ENCODE data around the gene SH3TC2. TPM values are rescaled to one million over a fixed set of nuclear protein-coding genes. Genes with fewer than 3 reads are reported as not detected.
A peak's percentile ranks its signal among the peaks of the same experiment; 100 is the strongest.

SH3TC2 gene
- total and polyA plus RNA-seq, 4 donors = 0.28 to 3.3 (median 0.64) TPM

DNA sequence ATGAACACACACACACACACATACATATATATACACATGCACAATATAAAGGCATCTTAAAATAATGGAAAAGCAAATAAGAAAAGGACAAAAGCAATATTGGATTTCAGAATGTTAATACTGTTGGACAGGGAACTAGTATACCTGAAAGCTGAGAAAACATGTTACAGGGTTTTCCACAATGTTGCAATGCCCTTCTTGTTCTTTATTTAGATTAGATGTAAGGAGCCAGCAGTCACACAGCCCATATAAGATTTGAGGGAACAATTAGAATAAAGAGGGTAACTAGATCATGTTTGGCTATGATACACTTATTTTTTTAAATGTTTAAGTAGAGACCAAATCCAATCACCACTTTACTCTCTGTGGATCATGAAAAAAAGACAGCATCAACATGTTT lies 61.7 kb downstream of the SH3TC2 start:
- H3K9ac ChIP-seq (ENCODE audit: insufficient read depth in 1 of 2, low read length in 2 of 2) = no peak overlapping the region
- H3K27ac ChIP-seq (ENCODE audit: low read depth in 1 of 2, low read length in 1 of 2) = no peak overlapping the region
- TF ChIP-seq CTCF (IDR thresholded peaks at IDR 0.05; ENCODE audit: control extremely low read depth, extremely low read depth) = no peak
- ATAC-seq (ENCODE audit: insufficient read depth, low FRiP score) (no peak), DNase-seq (no peak)
- H3K4me3 ChIP-seq = no peak overlapping the region
- no peaks in the 10 kb centered on the region for H3K36me3 ChIP-seq (ENCODE audit: control insufficient read depth in 4 of 4, insufficient read depth in 4 of 4, low read length in 4 of 4)
- no peaks in the 10 kb centered on the region for H3K27me3 ChIP-seq (ENCODE audit: control insufficient read depth in 3 of 3, insufficient read depth in 3 of 3, low read length in 2 of 3)
- H3K9me3 ChIP-seq (ENCODE audit: control insufficient read depth in 4 of 4, insufficient read depth in 3 of 4, low read length in 3 of 4) = no peaks in the 10 kb centered on the region
- peaks cover 0 to 10% (median 5%) of the 10 kb centered on the region in 5 donors for H3K4me1 ChIP-seq (ENCODE audit: control insufficient read depth in 5 of 5, insufficient read depth in 5 of 5, low read length in 5 of 5)

DNA sequence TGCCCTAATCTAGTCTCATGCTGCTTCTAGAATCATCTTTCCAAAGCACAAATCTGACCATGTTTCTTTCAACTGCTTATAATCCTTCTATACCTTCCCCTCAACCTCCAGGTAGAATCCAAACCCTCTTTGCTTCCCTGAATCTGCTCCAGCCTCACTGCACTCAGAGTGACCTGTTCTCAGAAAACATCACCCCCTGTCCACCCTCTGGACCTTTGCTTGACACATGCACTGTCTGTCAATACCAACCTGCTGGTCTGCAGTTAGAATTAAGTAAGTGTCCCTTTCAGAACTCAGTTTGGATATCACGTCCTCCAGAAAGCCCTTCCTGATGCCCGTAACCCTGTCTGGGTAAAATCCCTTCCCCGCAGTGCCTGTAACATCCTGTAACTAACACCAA lies 63.1 kb downstream of the SH3TC2 start:
- no peak for TF ChIP-seq CTCF (IDR thresholded peaks at IDR 0.05; ENCODE audit: control extremely low read depth, extremely low read depth)
- Histone ChIP-seq H3K27me3 (ENCODE audit: control insufficient read depth in 3 of 3, insufficient read depth in 3 of 3, low read length in 2 of 3) (no peaks in the 10 kb centered on the region), H3K9ac (ENCODE audit: insufficient read depth in 1 of 2, low read length in 2 of 2) (no peak overlapping the region), H3K4me3 (no peak overlapping the region), H3K4me1 (ENCODE audit: control insufficient read depth in 5 of 5, insufficient read depth in 5 of 5, low read length in 5 of 5) (peaks cover 0 to 8% (median 5%) of the 10 kb centered on the region in 5 donors), H3K36me3 (ENCODE audit: control insufficient read depth in 4 of 4, insufficient read depth in 4 of 4, low read length in 4 of 4) (no peaks in the 10 kb centered on the region), H3K27ac (ENCODE audit: low read depth in 1 of 2, low read length in 1 of 2) (no peak overlapping the region), H3K9me3 (ENCODE audit: control insufficient read depth in 4 of 4, insufficient read depth in 3 of 4, low read length in 3 of 4) (no peaks in the 10 kb centered on the region)
- DNase-seq = no peak
- 74% methylated on average over 3 of the region's 3 CpGs for WGBS, 2 donors
- ATAC-seq (ENCODE audit: insufficient read depth, low FRiP score) = no peak

GRCh38 chr5:148998174-148998797 lies 64.6 kb downstream of the SH3TC2 start:
- peak in 2 of 3 donors; percentile 62 to 67 for DNase-seq
- no peaks in the 10 kb centered on the region for H3K9me3 ChIP-seq (ENCODE audit: control insufficient read depth in 4 of 4, insufficient read depth in 3 of 4, low read length in 3 of 4)
- TF ChIP-seq CTCF (IDR thresholded peaks at IDR 0.05; ENCODE audit: control extremely low read depth, extremely low read depth) = peak; percentile 64
- peaks cover 0 to 8% (median 5%) of the 10 kb centered on the region in 5 donors for H3K4me1 ChIP-seq (ENCODE audit: control insufficient read depth in 5 of 5, insufficient read depth in 5 of 5, low read length in 5 of 5)
- H3K36me3 ChIP-seq (ENCODE audit: control insufficient read depth in 4 of 4, insufficient read depth in 4 of 4, low read length in 4 of 4) = no peaks in the 10 kb centered on the region
- ATAC-seq (ENCODE audit: insufficient read depth, low FRiP score) = peak; percentile 59
- H3K4me3 ChIP-seq = no peak overlapping the region
- no peak overlapping the region for H3K27ac ChIP-seq (ENCODE audit: low read depth in 1 of 2, low read length in 1 of 2)
- H3K9ac ChIP-seq (ENCODE audit: insufficient read depth in 1 of 2, low read length in 2 of 2) = no peak overlapping the region
- 55 to 64% methylated on average over 6 of the region's 6 CpGs for WGBS, 2 donors
- no peaks in the 10 kb centered on the region for H3K27me3 ChIP-seq (ENCODE audit: control insufficient read depth in 3 of 3, insufficient read depth in 3 of 3, low read length in 2 of 3)

- no peak overlapping the region for H3K9ac ChIP-seq (ENCODE audit: insufficient read depth in 1 of 2, low read length in 2 of 2)
- no peak for TF ChIP-seq CTCF (IDR thresholded peaks at IDR 0.05; ENCODE audit: control extremely low read depth, extremely low read depth)
- ATAC-seq (ENCODE audit: insufficient read depth, low FRiP score) (no peak), DNase-seq (peak in 1 of 3 donors; percentile 48)
- no peaks in the 10 kb centered on the region for H3K27me3 ChIP-seq (ENCODE audit: control insufficient read depth in 3 of 3, insufficient read depth in 3 of 3, low read length in 2 of 3)
- peaks cover 0 to 8% (median 1%) of the 10 kb centered on the region in 5 donors for H3K4me1 ChIP-seq (ENCODE audit: control insufficient read depth in 5 of 5, insufficient read depth in 5 of 5, low read length in 5 of 5)
- H3K27ac ChIP-seq (ENCODE audit: low read depth in 1 of 2, low read length in 1 of 2) = no peak overlapping the region
- no peaks in the 10 kb centered on the region for H3K9me3 ChIP-seq (ENCODE audit: control insufficient read depth in 4 of 4, insufficient read depth in 3 of 4, low read length in 3 of 4)
- no peaks in the 10 kb centered on the region for H3K36me3 ChIP-seq (ENCODE audit: control insufficient read depth in 4 of 4, insufficient read depth in 4 of 4, low read length in 4 of 4)
- 48 to 79% methylated on average over 3 of the region's 3 CpGs for WGBS, 2 donors
- no peak overlapping the region for H3K4me3 ChIP-seq
Observed at GRCh38 chr5:148996270-148996669, 66.6 kb downstream of the SH3TC2 start.

All from lung (tissue), 12 donors.